Testis (tissue), 2 donors: Measurements from ENCODE around the gene RAB3GAP2.

ENCODE experiments used
- POLR2A ChIP-seq: fragments of 450-650 bp; IDR thresholded peaks from one replicate; pipeline ENCODE4 v1.6.1; 2017; ENCODE audit warnings: antibody characterized with exemption, mild to moderate bottlenecking, moderate library complexity
- TF ChIP-seq, protein P1 (sequence below), 3 experiments: fragments of 450-650 bp in 2 of 3; fragments of 200-600 bp in 1 of 3; sonication (generic) in 1 of 3; IDR thresholded peaks; one replicate each; pipeline ENCODE4 v1.5.1; 2016 to 2019; ENCODE audit warnings: antibody characterized with exemption in 3 of 3, mild to moderate bottlenecking in 2 of 3, moderate library complexity in 1 of 3

DNA sequence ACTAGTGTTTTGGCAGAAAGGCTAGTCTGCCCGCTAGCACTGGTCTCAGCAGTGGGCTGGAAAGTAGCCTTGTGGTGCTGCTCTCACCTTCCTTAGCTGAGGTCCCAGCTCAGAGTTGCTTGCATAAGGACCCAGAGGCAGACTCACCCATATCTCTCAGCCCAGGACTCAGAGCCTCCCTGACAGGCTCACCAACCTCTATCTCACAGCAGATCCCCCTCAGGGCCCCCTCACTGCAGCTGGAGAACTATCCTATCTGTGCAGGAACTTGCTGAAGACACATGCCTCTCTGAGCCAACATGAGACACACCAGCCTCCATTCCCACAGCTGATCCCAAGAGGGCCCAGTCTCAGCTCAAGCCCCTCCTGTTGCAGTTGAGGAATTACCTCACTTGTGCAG lies 95.7 kb downstream of the RAB3GAP2 start:
- TF ChIP-seq POLR2A: no peak
- TF ChIP-seq, protein P1, sequence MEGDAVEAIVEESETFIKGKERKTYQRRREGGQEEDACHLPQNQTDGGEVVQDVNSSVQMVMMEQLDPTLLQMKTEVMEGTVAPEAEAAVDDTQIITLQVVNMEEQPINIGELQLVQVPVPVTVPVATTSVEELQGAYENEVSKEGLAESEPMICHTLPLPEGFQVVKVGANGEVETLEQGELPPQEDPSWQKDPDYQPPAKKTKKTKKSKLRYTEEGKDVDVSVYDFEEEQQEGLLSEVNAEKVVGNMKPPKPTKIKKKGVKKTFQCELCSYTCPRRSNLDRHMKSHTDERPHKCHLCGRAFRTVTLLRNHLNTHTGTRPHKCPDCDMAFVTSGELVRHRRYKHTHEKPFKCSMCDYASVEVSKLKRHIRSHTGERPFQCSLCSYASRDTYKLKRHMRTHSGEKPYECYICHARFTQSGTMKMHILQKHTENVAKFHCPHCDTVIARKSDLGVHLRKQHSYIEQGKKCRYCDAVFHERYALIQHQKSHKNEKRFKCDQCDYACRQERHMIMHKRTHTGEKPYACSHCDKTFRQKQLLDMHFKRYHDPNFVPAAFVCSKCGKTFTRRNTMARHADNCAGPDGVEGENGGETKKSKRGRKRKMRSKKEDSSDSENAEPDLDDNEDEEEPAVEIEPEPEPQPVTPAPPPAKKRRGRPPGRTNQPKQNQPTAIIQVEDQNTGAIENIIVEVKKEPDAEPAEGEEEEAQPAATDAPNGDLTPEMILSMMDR (IDR thresholded peaks at IDR 0.05): no peak
